22Rv1 (cell line): Measurements from ENCODE around the gene TC2N.

Experiments used
- ZFX ChIP-seq: fragments of 450-650 bp; IDR thresholded peaks from 2 replicates; pipeline ENCODE4 v1.6.1; 2017; ENCODE audit warnings: antibody characterized with exemption, borderline replicate concordance
- TF ChIP-seq, protein P1 (sequence below): fragments of 450-650 bp; IDR thresholded peaks from 2 replicates; pipeline ENCODE4 v1.5.1; 2017; ENCODE audit warnings: mild to moderate bottlenecking

DNA sequence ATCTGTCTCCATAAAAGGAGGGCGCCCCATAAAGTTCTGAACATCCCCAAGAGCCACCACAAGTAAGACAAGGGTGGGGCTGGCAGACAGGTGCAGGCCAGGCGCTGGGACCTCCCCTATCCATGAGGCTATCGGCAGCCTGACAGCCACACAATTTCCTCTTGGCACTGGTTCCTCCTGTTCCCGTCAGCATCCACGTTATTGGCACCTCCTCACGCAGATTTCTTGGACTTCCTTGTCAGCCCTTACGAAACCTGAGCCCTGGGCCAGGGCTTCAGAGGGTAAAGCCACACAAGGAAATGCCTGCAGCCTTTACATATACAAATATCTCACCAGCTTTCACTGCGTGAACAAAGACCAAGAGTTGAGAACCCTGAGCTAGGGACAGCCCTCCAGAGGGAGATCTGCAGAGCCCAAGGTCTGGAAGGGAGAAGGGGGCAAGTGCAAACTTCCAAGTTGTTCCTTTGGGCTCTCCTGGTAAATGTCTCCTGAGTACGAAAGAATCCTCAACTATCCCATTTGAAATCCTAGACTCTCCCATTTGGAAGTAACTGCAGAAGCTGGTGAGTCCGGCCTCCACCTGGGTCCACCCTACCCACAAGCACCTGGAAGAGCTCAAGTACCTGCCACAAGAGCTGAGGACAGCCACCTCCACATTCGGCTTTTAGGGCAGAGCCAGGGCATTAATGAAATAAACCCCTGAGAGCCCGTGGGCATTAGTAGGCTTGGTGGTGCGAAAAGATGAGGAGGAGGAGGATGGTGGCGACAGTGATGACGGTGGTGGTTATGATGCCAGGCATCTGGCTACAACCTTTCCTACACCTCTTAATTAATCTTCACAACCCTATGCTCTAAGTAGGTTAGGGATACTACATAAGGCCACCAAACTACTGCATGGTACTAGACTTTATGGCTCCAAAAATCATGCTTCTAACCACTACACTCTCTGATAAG is 5.5 kb upstream of the TC2N start:
- TF ChIP-seq, protein P1, sequence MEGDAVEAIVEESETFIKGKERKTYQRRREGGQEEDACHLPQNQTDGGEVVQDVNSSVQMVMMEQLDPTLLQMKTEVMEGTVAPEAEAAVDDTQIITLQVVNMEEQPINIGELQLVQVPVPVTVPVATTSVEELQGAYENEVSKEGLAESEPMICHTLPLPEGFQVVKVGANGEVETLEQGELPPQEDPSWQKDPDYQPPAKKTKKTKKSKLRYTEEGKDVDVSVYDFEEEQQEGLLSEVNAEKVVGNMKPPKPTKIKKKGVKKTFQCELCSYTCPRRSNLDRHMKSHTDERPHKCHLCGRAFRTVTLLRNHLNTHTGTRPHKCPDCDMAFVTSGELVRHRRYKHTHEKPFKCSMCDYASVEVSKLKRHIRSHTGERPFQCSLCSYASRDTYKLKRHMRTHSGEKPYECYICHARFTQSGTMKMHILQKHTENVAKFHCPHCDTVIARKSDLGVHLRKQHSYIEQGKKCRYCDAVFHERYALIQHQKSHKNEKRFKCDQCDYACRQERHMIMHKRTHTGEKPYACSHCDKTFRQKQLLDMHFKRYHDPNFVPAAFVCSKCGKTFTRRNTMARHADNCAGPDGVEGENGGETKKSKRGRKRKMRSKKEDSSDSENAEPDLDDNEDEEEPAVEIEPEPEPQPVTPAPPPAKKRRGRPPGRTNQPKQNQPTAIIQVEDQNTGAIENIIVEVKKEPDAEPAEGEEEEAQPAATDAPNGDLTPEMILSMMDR: no peak
- TF ChIP-seq ZFX: no peak
